ENCODE data around the gene EXOG.
A peak's percentile ranks its signal among the peaks of the same experiment; 100 is the strongest.

EXOG gene, protein sequence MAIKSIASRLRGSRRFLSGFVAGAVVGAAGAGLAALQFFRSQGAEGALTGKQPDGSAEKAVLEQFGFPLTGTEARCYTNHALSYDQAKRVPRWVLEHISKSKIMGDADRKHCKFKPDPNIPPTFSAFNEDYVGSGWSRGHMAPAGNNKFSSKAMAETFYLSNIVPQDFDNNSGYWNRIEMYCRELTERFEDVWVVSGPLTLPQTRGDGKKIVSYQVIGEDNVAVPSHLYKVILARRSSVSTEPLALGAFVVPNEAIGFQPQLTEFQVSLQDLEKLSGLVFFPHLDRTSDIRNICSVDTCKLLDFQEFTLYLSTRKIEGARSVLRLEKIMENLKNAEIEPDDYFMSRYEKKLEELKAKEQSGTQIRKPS

DNA sequence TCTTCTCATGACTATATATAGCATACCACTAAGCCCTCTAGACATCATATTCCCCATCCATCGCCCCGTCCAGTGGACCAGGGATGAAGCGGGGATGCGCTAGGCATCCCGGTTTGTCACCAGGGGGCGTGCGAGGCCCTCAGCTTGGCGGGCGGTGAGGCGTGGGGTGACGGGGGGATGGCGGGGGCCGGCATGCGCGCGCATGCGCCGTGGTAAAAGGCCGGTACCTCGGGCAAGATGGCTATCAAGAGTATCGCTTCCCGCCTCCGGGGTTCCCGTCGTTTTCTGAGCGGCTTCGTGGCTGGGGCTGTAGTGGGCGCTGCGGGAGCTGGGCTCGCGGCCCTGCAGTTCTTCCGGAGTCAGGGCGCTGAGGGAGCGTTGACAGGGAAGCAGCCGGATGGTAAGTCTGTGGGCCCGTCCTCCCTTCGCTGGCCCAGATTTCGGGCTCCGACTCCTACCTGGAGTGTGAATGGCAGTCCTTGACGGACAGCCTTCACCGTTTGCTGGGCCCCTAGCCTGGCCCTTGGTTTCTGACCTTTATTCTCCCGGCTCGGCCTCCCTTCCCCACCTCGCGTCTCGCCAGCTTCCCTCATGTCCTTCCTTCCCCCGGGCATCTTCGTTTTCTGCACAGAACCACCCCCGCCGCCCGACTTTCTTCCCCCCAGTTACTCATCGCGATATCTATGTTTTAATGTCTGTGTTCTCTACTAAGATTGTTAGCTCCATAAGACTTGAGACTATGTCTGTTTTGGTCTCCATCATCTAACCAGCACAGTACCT is at the start of gene EXOG:
Gene EXOG, plus strand, starts transcription at position 210 of the 780 bp plus-strand sequence. Its CDS starts 28 bp downstream, at position 238.
- DNase-seq, result peak; percentile 92 to 96

DNA sequence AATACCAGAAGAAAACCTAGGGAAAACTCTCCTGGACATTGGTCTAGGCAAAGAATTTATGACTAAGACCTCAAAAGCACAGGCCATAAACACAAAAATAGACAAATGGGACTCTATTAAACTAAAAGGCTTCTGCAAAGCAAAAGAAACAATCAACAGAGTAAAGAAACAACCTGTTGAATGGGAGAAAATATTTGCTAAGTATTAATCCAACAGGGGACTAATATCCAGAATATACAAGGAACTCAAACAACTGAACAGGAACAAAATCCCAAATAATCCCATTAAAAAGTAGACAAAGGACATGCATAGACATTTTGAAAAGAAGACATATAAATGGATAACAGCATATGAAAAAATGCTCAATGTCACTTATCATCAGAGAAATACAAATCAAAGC is 49.3 kb upstream of the EXOG start:
- DNase-seq, result no peak

DNA sequence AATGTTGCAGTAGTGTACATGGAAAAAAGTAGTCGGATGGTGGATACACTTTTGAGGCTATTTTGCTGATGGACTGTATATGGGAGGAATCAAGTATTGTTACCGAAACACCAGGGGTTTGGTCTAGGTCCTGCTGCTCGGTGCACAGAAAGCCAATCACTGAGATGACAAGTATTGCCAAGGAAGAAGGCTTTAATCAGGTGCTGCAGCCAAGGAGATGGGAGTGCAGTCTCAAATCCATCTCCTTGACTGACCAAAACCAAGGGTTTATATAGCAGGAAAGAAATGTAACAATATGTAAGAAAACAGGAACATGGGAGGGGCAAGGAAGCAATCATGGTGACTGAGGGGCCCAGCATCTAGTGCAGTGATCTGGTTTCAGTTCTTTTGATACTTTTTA is 45.3 kb upstream of the EXOG start:
- DNase-seq, result no peak

DNA sequence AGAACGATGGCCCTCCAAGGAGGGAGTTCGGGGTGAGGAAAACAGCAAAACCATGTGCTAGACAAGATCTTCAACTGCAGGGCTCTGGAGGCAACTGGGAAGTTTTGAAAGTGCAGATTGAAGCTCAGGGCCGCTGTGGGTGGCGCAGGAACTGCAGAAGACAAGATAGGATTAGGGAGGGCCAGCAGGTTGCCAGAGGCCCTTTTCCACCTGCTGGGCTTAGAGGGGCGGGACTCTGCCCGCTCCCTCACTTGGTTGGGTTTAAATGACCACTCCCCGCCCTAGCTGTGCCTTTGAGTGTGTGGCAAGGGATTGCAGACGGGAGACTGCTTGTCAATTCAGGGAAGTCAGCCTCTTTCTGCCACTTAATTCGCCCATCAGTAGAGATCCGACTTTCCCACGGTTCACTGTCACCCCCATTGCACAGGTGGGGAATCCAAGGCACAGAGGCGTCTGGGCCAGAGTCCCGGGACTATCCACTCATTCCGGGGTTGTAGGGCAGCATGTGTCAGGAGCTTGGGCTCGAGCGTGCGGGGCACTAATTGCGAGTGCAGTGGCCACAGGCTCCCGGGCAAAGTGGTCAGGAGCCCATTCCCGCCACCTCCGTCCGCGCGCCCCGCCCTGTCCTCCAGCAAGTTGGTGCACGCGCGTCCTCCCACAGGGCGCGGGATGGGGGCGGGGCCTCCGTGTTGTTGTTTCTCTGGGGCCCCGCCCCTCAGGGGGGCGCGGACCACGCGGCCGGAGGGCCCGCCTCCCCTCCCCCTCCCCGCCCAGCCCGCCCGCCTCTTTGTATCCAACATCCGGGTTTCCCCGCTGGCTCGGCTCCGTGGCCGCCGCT is 42.8 kb upstream of the EXOG start, which contains the start of gene ACVR2B:
Gene ACVR2B, plus strand, starts transcription at position 816 of the 838 bp plus-strand sequence. CDS start 433 bp downstream, outside the sequence.
- peak; percentile 67 to 69 for DNase-seq

- DNase-seq, result no peak
Measured at GRCh38 chr3:38453913-38454177, 42.3 kb upstream of the EXOG start.

GRCh38 chr3:38454178-38454883 is 41.8 kb upstream of the EXOG start:
- peak in 1 of 2 experiments; percentile 23 for DNase-seq

GRCh38 chr3:38454884-38455638 is 41.1 kb upstream of the EXOG start:
- peak; percentile 10 to 35 for DNase-seq

- no peak for DNase-seq
Measured at GRCh38 chr3:38455639-38456430, 40.3 kb upstream of the EXOG start.

DNA sequence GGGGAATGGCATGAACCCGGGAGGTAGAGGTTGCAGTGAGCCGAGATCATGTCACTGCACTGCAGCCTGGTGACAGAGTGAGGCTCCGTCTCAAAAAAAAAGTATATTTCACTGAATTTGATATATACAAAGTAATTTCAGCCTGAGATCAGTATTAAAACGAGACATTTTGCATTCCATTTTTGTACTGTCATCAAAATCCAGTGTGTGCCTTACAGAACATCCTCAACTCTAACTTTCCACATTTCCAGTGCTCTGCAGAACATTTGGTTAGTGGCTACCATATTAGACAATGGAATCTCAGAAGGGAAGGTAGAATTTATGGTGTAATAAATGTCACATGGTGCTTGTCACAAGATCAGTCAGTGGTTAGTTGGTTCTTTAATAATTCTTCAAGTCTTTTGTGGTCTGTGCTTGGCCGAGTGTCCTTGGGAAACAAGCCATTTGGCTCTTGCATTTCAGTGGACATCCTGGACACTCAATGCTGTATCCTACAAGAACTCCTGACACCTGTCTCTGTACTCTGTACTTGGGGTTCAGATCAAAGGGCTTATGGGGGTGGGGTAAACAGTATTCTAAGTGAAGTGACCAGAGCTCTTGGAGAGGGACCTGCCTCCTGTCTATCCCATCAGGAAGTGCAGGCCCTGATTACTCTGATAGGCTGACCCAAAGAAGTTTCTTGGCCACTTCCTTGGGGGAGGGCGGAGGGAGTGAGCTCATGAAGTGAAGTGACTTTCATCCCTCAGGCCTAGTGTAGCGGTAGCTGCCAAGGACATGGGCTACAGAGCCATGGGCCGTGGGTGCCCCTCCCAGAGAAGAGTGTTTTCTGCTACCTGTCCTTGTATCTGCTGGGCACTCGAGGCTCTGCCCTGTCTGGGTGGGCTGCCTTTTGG is 38.8 kb upstream of the EXOG start:
- no peak for DNase-seq

GRCh38 chr3:38458796-38459498 is 37.2 kb upstream of the EXOG start:
- no peak for DNase-seq

DNA sequence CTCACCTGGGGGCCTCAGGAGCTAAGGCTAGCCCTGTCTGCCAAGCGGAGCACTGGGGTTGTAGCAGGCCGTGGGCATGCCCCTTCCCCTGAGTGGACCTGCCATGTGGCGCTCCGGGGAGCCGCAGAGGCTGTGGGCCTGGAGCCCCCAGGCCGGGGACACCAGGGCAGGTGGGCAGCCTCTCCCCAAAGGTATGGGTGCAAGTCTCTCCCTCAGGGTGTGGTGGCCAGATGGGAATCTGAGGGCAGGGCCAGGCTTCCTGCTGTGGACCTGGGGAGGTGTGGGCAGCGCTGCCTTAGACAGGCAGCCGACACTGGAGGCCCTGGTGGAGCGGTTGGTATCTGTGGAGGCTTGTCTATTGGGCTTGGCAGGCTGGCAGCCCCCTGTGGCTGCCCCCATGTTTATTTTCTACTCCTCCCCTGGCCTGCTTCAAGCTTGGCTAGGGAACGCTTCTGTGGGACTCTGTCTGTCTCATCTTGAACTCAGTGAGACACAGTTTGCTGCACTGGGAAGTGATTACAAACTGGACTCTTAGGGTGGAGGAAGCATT is 36.6 kb upstream of the EXOG start:
- no peak for DNase-seq

DNA sequence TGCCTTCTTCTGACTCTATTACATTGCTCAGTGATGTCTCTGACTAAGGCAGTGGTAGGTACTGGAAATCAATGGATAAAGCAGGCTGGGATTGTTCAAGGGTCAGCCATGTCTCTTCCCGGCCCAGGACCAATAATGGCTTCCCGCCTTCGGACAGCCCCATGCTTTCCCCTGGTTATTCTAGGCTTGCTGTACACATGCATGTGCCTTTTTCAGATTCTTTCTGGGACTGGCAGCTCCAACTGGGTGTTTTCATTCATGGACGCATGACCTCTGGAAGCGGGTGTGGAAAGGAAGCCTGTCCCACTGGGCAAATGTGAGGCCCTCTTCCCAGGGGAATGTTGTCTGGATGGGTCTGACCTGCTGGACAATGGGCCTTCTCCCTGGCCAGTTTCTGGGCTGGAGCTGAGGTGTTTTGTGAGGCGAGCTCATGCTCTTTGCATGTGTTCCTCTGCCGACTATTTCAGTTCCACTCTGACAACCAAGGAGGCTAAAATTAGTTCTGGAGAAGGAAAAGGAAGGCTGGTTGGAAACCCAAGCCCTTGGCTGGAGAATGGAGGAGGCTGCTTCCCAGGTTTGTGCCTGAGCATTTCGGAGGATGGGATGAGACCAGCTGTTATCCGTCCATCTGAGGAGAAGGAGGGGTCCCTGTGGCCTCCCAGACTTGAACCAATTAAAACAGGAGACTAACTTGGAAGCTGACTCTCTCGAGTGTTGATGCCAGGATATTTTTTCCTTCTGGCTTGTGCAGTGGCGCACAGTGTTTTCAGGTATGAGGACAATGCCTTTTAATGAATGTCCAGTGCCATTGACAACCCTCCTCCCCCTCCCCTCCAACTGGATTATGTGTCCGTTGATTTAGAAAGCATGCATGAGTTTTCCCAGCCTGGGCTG is 35.5 kb upstream of the EXOG start:
- DNase-seq, result no peak

DNA sequence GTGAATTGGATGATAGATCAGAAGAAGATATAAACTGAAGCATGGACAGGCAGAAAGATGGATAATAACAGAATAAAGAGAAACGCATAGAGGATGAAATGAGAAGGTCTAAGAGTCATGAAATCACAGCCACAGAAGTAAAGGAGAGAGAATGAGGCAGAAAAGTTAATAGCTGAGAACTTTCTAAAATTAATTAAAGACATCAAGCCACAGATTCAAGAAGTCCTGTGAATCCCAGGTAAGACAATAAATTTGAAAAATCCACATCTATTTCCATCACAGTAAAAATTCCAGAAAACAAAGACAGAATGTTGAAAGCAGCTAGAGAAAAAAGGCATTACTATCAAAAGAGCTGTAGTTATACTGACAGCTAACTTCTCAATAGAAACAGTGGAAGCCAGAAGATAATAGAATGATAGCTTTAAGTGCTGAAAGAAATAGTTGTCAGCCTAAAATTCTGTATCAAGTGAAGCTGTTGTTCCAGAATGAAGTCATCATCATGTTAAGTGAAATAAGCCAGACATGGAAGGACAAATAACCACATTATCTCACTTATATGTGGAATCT is 30.5 kb upstream of the EXOG start:
- no peak for DNase-seq

DNA sequence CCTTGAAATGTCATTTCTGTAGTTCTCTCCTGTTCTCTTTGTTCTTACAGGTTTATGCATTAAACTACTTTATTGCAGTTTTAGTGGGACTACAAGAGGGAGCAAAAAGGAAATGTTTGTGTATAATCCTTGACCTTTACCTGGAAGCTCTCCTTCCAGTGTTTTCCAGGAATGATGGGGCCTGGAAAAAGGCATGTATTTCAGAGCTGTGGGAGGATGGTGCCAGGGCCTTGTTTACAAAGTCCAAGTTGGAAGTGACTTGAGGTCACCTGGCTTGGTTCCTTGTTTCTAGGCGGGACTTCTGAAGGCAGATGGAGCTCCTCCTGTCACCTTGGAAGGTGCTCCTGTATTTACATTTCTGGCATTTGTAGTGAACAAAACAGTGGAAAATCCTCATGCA is 27.4 kb upstream of the EXOG start:
- no peak for DNase-seq

DNA sequence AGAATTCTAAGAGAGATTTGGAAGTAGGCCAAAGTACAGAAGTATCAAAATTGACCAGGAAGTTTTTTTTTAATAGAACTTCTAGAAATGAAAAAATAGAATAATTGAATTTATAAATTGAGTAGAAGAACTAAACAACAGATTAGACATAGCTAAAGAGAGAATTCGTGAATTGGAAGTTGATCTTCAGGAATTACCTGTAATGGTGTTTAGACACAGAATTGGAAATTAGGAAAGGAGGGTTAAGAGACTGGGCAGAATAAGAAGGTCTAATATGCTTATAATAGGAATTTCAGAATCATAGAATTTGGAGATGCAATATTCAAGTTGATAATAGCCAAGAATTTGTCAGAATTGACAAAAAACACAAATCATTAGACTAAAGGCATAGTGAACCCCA is 26.3 kb upstream of the EXOG start:
- DNase-seq, result no peak

- DNase-seq, result no peak
Measured at GRCh38 chr3:38471260-38471857, 24.8 kb upstream of the EXOG start.

DNA sequence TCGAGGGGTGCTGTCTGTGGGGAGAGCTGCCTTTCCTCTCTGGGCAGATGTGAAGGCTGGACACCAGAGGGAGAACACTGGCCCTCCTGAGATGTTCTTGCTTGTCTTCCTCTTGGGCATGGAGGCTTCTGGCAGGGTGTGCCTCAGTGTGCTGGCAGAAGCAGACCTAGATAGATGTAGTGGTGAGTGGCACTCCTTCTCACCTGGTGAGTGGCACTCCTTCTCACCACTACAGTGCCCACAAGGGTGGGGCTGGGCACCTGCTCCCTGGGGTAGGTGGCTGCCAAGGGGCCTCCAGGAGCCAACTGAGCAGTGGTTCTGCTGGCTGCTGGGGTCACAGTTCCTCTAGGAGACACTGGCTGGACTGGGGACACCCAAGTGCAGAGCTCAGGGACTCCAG is 23.8 kb upstream of the EXOG start:
- no peak for DNase-seq
